Stimulated activated CD4-positive, alpha-beta T cell treated with anti-CD3 and anti-CD28 coated beads, Interleukin-4, amount 100 ng/mL, for 4 hours (primary cell): ENCODE data around the gene RCC2.
"Not testable (repeated sequence)": the region's sequence is repeated elsewhere in the genome, so short reads cannot be mapped to it uniquely, and the experiment has no call there.

Experiments
- DNase-seq, 2 experiments: peaks; one replicate each; pipeline ENCODE4 v3.0.0-alpha.2; 2020

RCC2 gene

GRCh38 chr1:17439250-17440073 is at the start of gene RCC2:
Gene RCC2, minus strand, starts transcription at chr1:17439677. Its CDS starts 1,163 bp downstream, at chr1:17438514.
- peak; percentile 71 to 74 for DNase-seq

GRCh38 chr1:17486242-17486641 is 46.8 kb upstream of the RCC2 start:
- DNase-seq, result no peak

GRCh38 chr1:17485281-17485680 is 45.8 kb upstream of the RCC2 start:
- no peak for DNase-seq

GRCh38 chr1:17481981-17482380 is 42.5 kb upstream of the RCC2 start:
- not testable (repeated sequence) for DNase-seq

GRCh38 chr1:17480846-17481245 is 41.4 kb upstream of the RCC2 start:
- no peak for DNase-seq

GRCh38 chr1:17475752-17476151 is 36.3 kb upstream of the RCC2 start:
- no peak for DNase-seq

- not testable (repeated sequence) for DNase-seq
These were observed 35.5 kb upstream of the RCC2 start for GRCh38 chr1:17474836-17475555.

- no peak for DNase-seq
These were observed 33.3 kb upstream of the RCC2 start for GRCh38 chr1:17472814-17473213.

GRCh38 chr1:17471393-17471792 is 31.9 kb upstream of the RCC2 start:
- no peak for DNase-seq

GRCh38 chr1:17470021-17470799 is 30.7 kb upstream of the RCC2 start:
- DNase-seq, result no peak

GRCh38 chr1:17468357-17469265 is 29.1 kb upstream of the RCC2 start:
- not testable (repeated sequence) for DNase-seq

GRCh38 chr1:17466359-17466758 is 26.9 kb upstream of the RCC2 start:
- no peak for DNase-seq

GRCh38 chr1:17465228-17465627 is 25.8 kb upstream of the RCC2 start:
- no peak for DNase-seq

GRCh38 chr1:17463991-17464390 is 24.5 kb upstream of the RCC2 start:
- DNase-seq, result no peak

GRCh38 chr1:17462669-17463068 is 23.2 kb upstream of the RCC2 start:
- no peak for DNase-seq

GRCh38 chr1:17460219-17460618 is 20.7 kb upstream of the RCC2 start:
- DNase-seq, result no peak

- no peak for DNase-seq
These were observed 19.3 kb upstream of the RCC2 start for GRCh38 chr1:17458794-17459193.

- DNase-seq, result no peak
These were observed 13.2 kb upstream of the RCC2 start for GRCh38 chr1:17452686-17453085.

- DNase-seq, result not testable (repeated sequence)
These were observed 12.7 kb upstream of the RCC2 start for GRCh38 chr1:17452203-17452602.

- DNase-seq, result no peak
These were observed 12.3 kb upstream of the RCC2 start for GRCh38 chr1:17451731-17452130.

- no peak for DNase-seq
These were observed 8.1 kb upstream of the RCC2 start for GRCh38 chr1:17447501-17447992.

- DNase-seq, result no peak
These were observed 3.4 kb upstream of the RCC2 start for GRCh38 chr1:17442841-17443240.
